Breast epithelium (tissue), 3 donors: ENCODE data around the gene CREB3L2.

Experiments
- CTCF ChIP-seq, 3 donors: fragments of 450-650 bp; IDR thresholded peaks; one replicate each; pipeline ENCODE4 v1.5.1; 2016 to 2017; ENCODE audit warnings: antibody characterized with exemption in 3 of 3, mild to moderate bottlenecking in 3 of 3, moderate library complexity in 3 of 3
- POLR2A ChIP-seq: fragments of 450-650 bp; IDR thresholded peaks from one replicate; pipeline ENCODE4 v1.6.1; 2016; ENCODE audit warnings: antibody characterized with exemption, mild to moderate bottlenecking, moderate library complexity

- TF ChIP-seq POLR2A (no peak), CTCF (IDR thresholded peaks at IDR 0.05) (no peak)
Observed at GRCh38 chr7:137935884-137936508, 65.9 kb downstream of the CREB3L2 start.
